Testis (tissue), 3 donors: ENCODE measurements around the gene HIPK2. TPM values are rescaled to one million over a fixed set of nuclear protein-coding genes. Genes with fewer than 3 reads are reported as not detected.

Experiments used
- DNase-seq: peaks from one replicate; pipeline ENCODE4 v3.0.0-alpha.2; 2019
- H3K27ac ChIP-seq, 2 donors: fragments of 200-600 bp; sonication (generic); one replicate each; pipeline ENCODE4 v1.5.1; 2019
- H3K27me3 ChIP-seq: fragments of 200-600 bp; sonication (generic); one replicate; pipeline ENCODE4 v1.5.1; 2019
- H3K36me3 ChIP-seq: fragments of 200-600 bp; sonication (generic); one replicate; pipeline ENCODE4 v1.5.1; 2017; ENCODE audit warnings: low read depth; ENCODE audit errors: missing control alignments
- H3K4me1 ChIP-seq: fragments of 200-600 bp; sonication (generic); one replicate; pipeline ENCODE4 v1.5.1; 2019
- H3K4me3 ChIP-seq, 2 donors: fragments of 200-600 bp; sonication (generic); one replicate each; pipeline ENCODE4 v1.5.1; 2017 to 2019
- H3K9me3 ChIP-seq: fragments of 200-600 bp; sonication (generic); one replicate; pipeline ENCODE4 v1.5.1; 2017
- CTCF ChIP-seq, 3 experiments: fragments of 450-650 bp in 2 of 3; fragments of 200-600 bp in 1 of 3; sonication (generic) in 1 of 3; IDR thresholded peaks; one replicate each; pipeline ENCODE4 v1.5.1; 2016 to 2019; ENCODE audit warnings: antibody characterized with exemption in 3 of 3, mild to moderate bottlenecking in 2 of 3, moderate library complexity in 1 of 3
- POLR2A ChIP-seq: fragments of 450-650 bp; IDR thresholded peaks from one replicate; pipeline ENCODE4 v1.6.1; 2017; ENCODE audit warnings: antibody characterized with exemption, mild to moderate bottlenecking, moderate library complexity
- WGBS, 2 donors: methylation state at CpG; one replicate each; pipeline ENCODE4 v1.1.5; 2018; 5-methylcytosine and 5-hydroxymethylcytosine counted together
- intact Hi-C: fragments of 100-400 bp; cut with DNase I; formaldehyde crosslinking; loops from one replicate; pipeline ENCODE4 v1.15.1; 2023; ENCODE audit warnings: low total_unique reads
- polyA plus RNA-seq: library from polyadenylated mRNA; stranded (reverse); fragments of 350-450 nt; fragmentation: Illumina TruSeq; extraction: RNeasy Lipid Tissue Mini Kit (QIAGEN cat#74804); gene quantifications from one replicate; pipeline ENCODE4 v1.2.3, GENCODE V29; 2014; ENCODE audit warnings: low read depth, low replicate concordance; ENCODE audit not compliant: insufficient read depth
- total RNA-seq, 2 donors: library from RNA; depleted of rRNA; stranded (reverse); fragments of >200 nt; gene quantifications; one replicate each; pipeline ENCODE4 v1.2.3, GENCODE V29; 2016

Gene HIPK2
- total and polyA plus RNA-seq, 3 donors from 2014 or later: 6.3 to 22.4 (median 17.8) TPM

- 85 to 92% methylated on average over 11 of the region's 11 CpGs for WGBS, 2 donors
- no peak overlapping the region for H3K27ac ChIP-seq
- intact Hi-C loops: no loop called here
Observed at GRCh38 chr7:139669106-139670061, 108.4 kb downstream of the HIPK2 start.

DNA sequence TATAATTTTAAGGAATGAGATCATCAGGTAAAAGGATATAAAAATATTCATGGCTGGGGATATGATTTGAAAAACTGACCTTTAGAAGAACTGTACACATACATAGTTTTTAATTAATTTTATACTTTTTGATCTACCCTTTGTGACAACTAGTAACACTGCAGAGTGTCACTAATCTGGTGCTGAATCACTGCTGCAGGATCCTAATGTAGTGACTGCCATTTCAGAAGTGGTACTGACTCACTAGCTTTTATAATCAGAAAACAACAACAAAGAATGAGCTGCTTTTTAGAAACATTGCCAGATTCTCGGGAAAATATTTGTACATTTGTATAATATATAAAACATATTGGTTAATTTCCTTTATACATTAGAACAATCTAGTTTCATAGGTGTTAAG lies 110.4 kb downstream of the HIPK2 start:
- Histone ChIP-seq H3K36me3 (no peaks in the 10 kb centered on the region), H3K27ac (no peak overlapping the region), H3K4me1 (no peaks in the 10 kb centered on the region), H3K27me3 (no peaks in the 10 kb centered on the region), H3K4me3 (no peak overlapping the region), H3K9me3 (no peaks in the 10 kb centered on the region)
- 88 to 98% methylated on average over 1 of the region's 1 CpG for WGBS, 2 donors
- DNase-seq: no peak
- intact Hi-C loops: no loop called here
- no peak for TF ChIP-seq CTCF (IDR thresholded peaks at IDR 0.05)
- no peak for TF ChIP-seq POLR2A

More at GRCh38 chr7:139669106-139670061, 108.4 kb downstream of the HIPK2 start:
- no peaks in the 10 kb centered on the region for H3K36me3 ChIP-seq
- H3K4me3 ChIP-seq: no peak overlapping the region
- no peak for DNase-seq
- TF ChIP-seq POLR2A: no peak
- TF ChIP-seq CTCF (IDR thresholded peaks at IDR 0.05): no peak
- peaks cover 6% of the 10 kb centered on the region for H3K4me1 ChIP-seq
- no peaks in the 10 kb centered on the region for H3K9me3 ChIP-seq
- H3K27me3 ChIP-seq: no peaks in the 10 kb centered on the region

DNA sequence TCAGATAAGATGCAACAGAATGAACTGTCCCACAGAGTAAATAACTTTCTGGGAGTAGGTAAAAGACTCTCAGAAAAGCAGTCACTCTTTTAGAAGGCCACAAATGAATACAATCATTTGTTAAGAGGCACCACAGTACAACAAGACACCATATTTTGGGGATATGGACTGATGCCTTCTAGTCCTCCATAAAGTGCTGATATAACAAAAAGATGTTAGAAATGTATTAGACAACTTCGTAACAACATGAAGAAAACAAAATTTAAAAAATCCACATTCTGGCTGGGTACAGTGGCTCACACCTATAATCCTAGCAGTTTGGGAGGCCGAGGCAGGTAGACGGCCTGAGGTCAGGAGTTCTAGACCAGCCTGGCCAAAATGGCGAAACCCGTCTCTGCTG lies 111.3 kb downstream of the HIPK2 start:
- no peak overlapping the region for H3K27ac ChIP-seq
- H3K4me3 ChIP-seq: no peak overlapping the region
- intact Hi-C loops: no loop called here
- H3K27me3 ChIP-seq: no peaks in the 10 kb centered on the region
- no peaks in the 10 kb centered on the region for H3K9me3 ChIP-seq
- 94 to 95% methylated on average over 5 of the region's 5 CpGs for WGBS, 2 donors
- no peaks in the 10 kb centered on the region for H3K36me3 ChIP-seq
- no peak for DNase-seq
- no peaks in the 10 kb centered on the region for H3K4me1 ChIP-seq
- TF ChIP-seq POLR2A: no peak
- TF ChIP-seq CTCF (IDR thresholded peaks at IDR 0.05): no peak

DNA sequence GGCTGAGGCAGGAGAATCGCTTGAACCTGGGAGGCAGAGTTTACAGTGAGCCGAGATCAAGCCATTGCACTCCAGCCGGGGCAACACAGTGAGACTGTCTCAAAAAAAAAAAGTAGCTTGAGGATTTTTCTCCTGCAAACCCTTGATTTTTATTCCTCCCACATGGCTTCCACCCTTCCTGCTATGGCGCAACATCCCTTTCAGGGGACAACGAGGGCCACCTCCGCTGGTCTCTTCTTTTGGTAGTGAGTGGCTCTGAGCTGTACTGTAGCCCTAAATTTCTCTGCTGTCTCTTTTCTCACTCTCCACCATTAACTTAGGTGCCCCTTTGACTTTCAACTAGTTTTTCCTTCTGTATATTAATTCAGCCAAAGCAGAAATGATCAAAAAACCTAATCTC lies 113.4 kb downstream of the HIPK2 start:
- no peaks in the 10 kb centered on the region for H3K9me3 ChIP-seq
- H3K36me3 ChIP-seq: no peaks in the 10 kb centered on the region
- WGBS, 2 donors: 92 to 97% methylated on average over 6 of the region's 6 CpGs
- no peak for DNase-seq
- H3K4me1 ChIP-seq: peaks cover 4% of the 10 kb centered on the region
- H3K27ac ChIP-seq: no peak overlapping the region
- H3K4me3 ChIP-seq: no peak overlapping the region
- no peaks in the 10 kb centered on the region for H3K27me3 ChIP-seq
- intact Hi-C loops: no loop called here
- TF ChIP-seq POLR2A (no peak), CTCF (IDR thresholded peaks at IDR 0.05) (no peak)
